MM.1S (cell line): ENCODE measurements around the gene TMEM131.

ENCODE experiments used
- EZH2 ChIP-seq: fragments of 300-600 bp; sonication (generic); optimal IDR thresholded peaks from 2 replicates; pipeline ENCODE3; 2017; ENCODE audit warnings: low read depth, mild to moderate bottlenecking, antibody characterized with exemption, low read length, mixed read lengths
- TF ChIP-seq, protein P1 (sequence below): fragments of 300-600 bp; sonication (generic); IDR thresholded peaks from 2 replicates; pipeline ENCODE4 v1.5.1; 2016; ENCODE audit warnings: antibody characterized with exemption, low read length, mixed read lengths

DNA sequence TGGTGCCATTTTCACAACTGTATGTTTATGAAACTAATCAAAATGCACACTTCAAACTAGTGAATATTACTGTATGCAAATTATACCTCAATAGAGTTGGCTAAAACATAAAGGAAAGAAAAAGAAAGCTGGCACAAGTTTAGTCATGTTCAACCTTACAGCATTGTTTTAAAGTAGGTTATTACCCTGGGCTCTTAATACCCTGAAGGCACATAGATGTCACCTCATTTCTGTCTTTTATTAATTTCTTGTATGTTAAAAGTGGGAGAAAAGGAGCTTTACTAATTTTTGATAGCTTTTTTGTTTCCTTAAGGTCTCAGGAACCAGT lies 32.7 kb downstream of the TMEM131 start:
- TF ChIP-seq, protein P1, sequence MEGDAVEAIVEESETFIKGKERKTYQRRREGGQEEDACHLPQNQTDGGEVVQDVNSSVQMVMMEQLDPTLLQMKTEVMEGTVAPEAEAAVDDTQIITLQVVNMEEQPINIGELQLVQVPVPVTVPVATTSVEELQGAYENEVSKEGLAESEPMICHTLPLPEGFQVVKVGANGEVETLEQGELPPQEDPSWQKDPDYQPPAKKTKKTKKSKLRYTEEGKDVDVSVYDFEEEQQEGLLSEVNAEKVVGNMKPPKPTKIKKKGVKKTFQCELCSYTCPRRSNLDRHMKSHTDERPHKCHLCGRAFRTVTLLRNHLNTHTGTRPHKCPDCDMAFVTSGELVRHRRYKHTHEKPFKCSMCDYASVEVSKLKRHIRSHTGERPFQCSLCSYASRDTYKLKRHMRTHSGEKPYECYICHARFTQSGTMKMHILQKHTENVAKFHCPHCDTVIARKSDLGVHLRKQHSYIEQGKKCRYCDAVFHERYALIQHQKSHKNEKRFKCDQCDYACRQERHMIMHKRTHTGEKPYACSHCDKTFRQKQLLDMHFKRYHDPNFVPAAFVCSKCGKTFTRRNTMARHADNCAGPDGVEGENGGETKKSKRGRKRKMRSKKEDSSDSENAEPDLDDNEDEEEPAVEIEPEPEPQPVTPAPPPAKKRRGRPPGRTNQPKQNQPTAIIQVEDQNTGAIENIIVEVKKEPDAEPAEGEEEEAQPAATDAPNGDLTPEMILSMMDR, result no peak
- no peak for TF ChIP-seq EZH2
